Upper lobe of left lung (tissue), 6 donors: Measurements from ENCODE around the gene CCR1. TPM values are rescaled to one million over a fixed set of nuclear protein-coding genes. Genes with fewer than 3 reads are reported as not detected.
A peak's percentile ranks its signal among the peaks of the same experiment; 100 is the strongest.

Experiments used
- ATAC-seq, 2 donors: fragments of 200-7000 bp; cut with Tn5 transposase; one replicate each; pipeline ENCODE4 v1.9.1; 2022; ENCODE audit warnings: mild to moderate bottlenecking in 2 of 2, moderate library complexity in 2 of 2; ENCODE audit not compliant: low FRiP score in 2 of 2
- DNase-seq, 2 donors: peaks; one replicate each; pipeline ENCODE4 v3.0.0-alpha.2; 2019 to 2020
- H3K27ac ChIP-seq, 4 donors: fragments of 200-600 bp; sonication (generic); one replicate each; pipeline ENCODE4 v1.5.1; 2016 to 2019
- H3K27me3 ChIP-seq, 4 donors: fragments of 200-600 bp; sonication (generic); one replicate each; pipeline ENCODE4 v1.5.1; 2017 to 2019
- H3K36me3 ChIP-seq, 4 donors: fragments of 200-600 bp; sonication (generic); one replicate each; pipeline ENCODE4 v1.5.1; 2016 to 2019
- H3K4me1 ChIP-seq, 4 donors: fragments of 200-600 bp; sonication (generic); one replicate each; pipeline ENCODE4 v1.5.1; 2018 to 2019
- H3K4me3 ChIP-seq, 4 donors: fragments of 200-600 bp; sonication (generic); one replicate each; pipeline ENCODE4 v1.5.1; 2017 to 2019; ENCODE audit warnings: mild to moderate bottlenecking in 2 of 4, moderate library complexity in 1 of 4
- H3K9me3 ChIP-seq, 4 donors: fragments of 200-600 bp; sonication (generic); one replicate each; pipeline ENCODE4 v1.5.1; 2018 to 2019
- CTCF ChIP-seq, 6 experiments: fragments of 450-650 bp in 4 of 6; fragments of 200-600 bp in 2 of 6; sonication (generic) in 2 of 6; IDR thresholded peaks; one replicate each; pipeline ENCODE4 v1.5.1; 2016 to 2019; ENCODE audit warnings: antibody characterized with exemption in 6 of 6
- EP300 ChIP-seq, 4 donors: sonication (generic); formaldehyde crosslinking; IDR thresholded peaks; one replicate each; pipeline ENCODE4 v1.5.1; 2017; ENCODE audit warnings: antibody characterized with exemption in 4 of 4, control low read depth in 2 of 4
- POLR2A ChIP-seq, 4 donors: fragments of 450-650 bp; IDR thresholded peaks; one replicate each; pipeline ENCODE4 v1.5.1; 2016 to 2017; ENCODE audit warnings: antibody characterized with exemption in 4 of 4, mild to moderate bottlenecking in 2 of 4
- POLR2AphosphoS5 ChIP-seq, 2 donors: sonication (generic); formaldehyde crosslinking; IDR thresholded peaks; one replicate each; pipeline ENCODE4 v1.5.1; 2017; ENCODE audit warnings: antibody characterized with exemption in 2 of 2
- WGBS, 2 donors: methylation state at CpG; one replicate each; pipeline ENCODE4 v1.1.5; 2017 to 2018; 5-methylcytosine and 5-hydroxymethylcytosine counted together
- total RNA-seq, 6 donors: library from RNA; depleted of rRNA in 4 of 6; stranded (reverse); fragments of >200 nt in 4 of 6; gene quantifications; one replicate each; pipeline versions ENCODE4 v1.1.0 to v1.2.1, GENCODE V29; 2016 to 2021
- donor health status: DM: no; HTN: no; CAD: no; lungs with moderate emphysema.
- donor health status: DM: no; HTN: yes; CAD: no; lungs with severe emphysema.

The CCR1 gene
- total RNA-seq, 6 donors from 2014 or later: 8.0 to 52.2 (median 17.8) TPM

- TF ChIP-seq POLR2A (IDR thresholded peaks at IDR 0.05): no peak
- TF ChIP-seq CTCF (IDR thresholded peaks at IDR 0.05): no peak
- TF ChIP-seq EP300 (IDR thresholded peaks at IDR 0.05): no peak
- no peak for TF ChIP-seq POLR2AphosphoS5 (IDR thresholded peaks at IDR 0.05)
- H3K27ac ChIP-seq: no peak overlapping the region
- H3K27me3 ChIP-seq: no peaks in the 10 kb centered on the region
- no peak for DNase-seq
- H3K4me3 ChIP-seq: no peak overlapping the region
- no peaks in the 10 kb centered on the region for H3K4me1 ChIP-seq
- H3K36me3 ChIP-seq: no peaks in the 10 kb centered on the region
- ATAC-seq: peak in 1 of 2 donors; percentile 94
- 53 to 63% methylated on average over 5 of the region's 5 CpGs for WGBS, 2 donors
- H3K9me3 ChIP-seq: no peaks in the 10 kb centered on the region
Measured at GRCh38 chr3:46228260-46229242, 20.4 kb upstream of the CCR1 start.

- H3K27me3 ChIP-seq: no peaks in the 10 kb centered on the region
- H3K4me3 ChIP-seq: no peak overlapping the region
- DNase-seq (no peak), ATAC-seq (peak; percentile 46 to 77)
- H3K27ac ChIP-seq: peak overlapping the region in 2 of 4 donors; percentile 13 to 69
- H3K36me3 ChIP-seq: no peaks in the 10 kb centered on the region
- TF ChIP-seq CTCF (IDR thresholded peaks at IDR 0.05): no peak
- no peak for TF ChIP-seq EP300 (IDR thresholded peaks at IDR 0.05)
- TF ChIP-seq POLR2A (IDR thresholded peaks at IDR 0.05): no peak
- no peak for TF ChIP-seq POLR2AphosphoS5 (IDR thresholded peaks at IDR 0.05)
- WGBS, 2 donors: 43 to 48% methylated on average over 6 to 7 of the region's 7 CpGs
- no peaks in the 10 kb centered on the region for H3K9me3 ChIP-seq
- peaks cover 0 to 15% (median 6%) of the 10 kb centered on the region in 4 donors for H3K4me1 ChIP-seq
Measured at GRCh38 chr3:46222435-46223161, 14.5 kb upstream of the CCR1 start.

GRCh38 chr3:46221938-46222337, 13.8 kb upstream of the CCR1 start:
- Histone ChIP-seq H3K4me1 (peaks cover 0 to 15% (median 6%) of the 10 kb centered on the region in 4 donors), H3K27me3 (no peaks in the 10 kb centered on the region), H3K4me3 (no peak overlapping the region), H3K27ac (peak overlapping the region in 1 of 4 donors; percentile 69), H3K36me3 (no peaks in the 10 kb centered on the region), H3K9me3 (no peaks in the 10 kb centered on the region)
- ATAC-seq: peak; percentile 34 to 51
- WGBS, 2 donors: 75 to 78% methylated on average over 1 of the region's 1 CpG
- TF ChIP-seq CTCF (IDR thresholded peaks at IDR 0.05) (no peak), POLR2AphosphoS5 (IDR thresholded peaks at IDR 0.05) (no peak), POLR2A (IDR thresholded peaks at IDR 0.05) (no peak), EP300 (IDR thresholded peaks at IDR 0.05) (no peak)
- DNase-seq: no peak

- peak in 1 of 2 donors; percentile 17 for ATAC-seq
- 22 to 40% methylated on average over 4 of the region's 4 CpGs for WGBS, 2 donors
- no peaks in the 10 kb centered on the region for H3K36me3 ChIP-seq
Measured at GRCh38 chr3:46221391-46221790, 13.3 kb upstream of the CCR1 start.

More at GRCh38 chr3:46221391-46221790, 13.3 kb upstream of the CCR1 start:
- no peak overlapping the region for H3K4me3 ChIP-seq
- no peak for TF ChIP-seq EP300 (IDR thresholded peaks at IDR 0.05)
- TF ChIP-seq CTCF (IDR thresholded peaks at IDR 0.05): no peak
- no peak for TF ChIP-seq POLR2A (IDR thresholded peaks at IDR 0.05)
- no peak for TF ChIP-seq POLR2AphosphoS5 (IDR thresholded peaks at IDR 0.05)
- no peak overlapping the region for H3K27ac ChIP-seq
- peaks cover 3 to 15% (median 6%) of the 10 kb centered on the region in 4 donors for H3K4me1 ChIP-seq
- DNase-seq: no peak
- no peaks in the 10 kb centered on the region for H3K27me3 ChIP-seq
- H3K9me3 ChIP-seq: no peaks in the 10 kb centered on the region
